PC-9 (cell line): ENCODE data around the gene TUBGCP4. TPM values are rescaled to one million over a fixed set of nuclear protein-coding genes. Genes with fewer than 3 reads are reported as not detected.

ENCODE experiments used
- BruUV-seq: library from RNA; stranded (reverse); fragments of 400-500 nt; replicated peaks from 2 replicates; lab custom pipeline; 2021; lab: Mats Ljungman, UMichigan
- CTCF ChIA-PET: fragments of 300-600 bp; sonication (Branson Sonifier 250); formaldehyde crosslinking; loops from one replicate; lab custom pipeline; 2022; ENCODE audit warnings: antibody characterized with exemption; lab: Charles Lee
- POLR2A ChIA-PET: fragments of 300-600 bp; sonication (Branson Sonifier 250); formaldehyde crosslinking; loops from one replicate; lab custom pipeline; 2022; ENCODE audit warnings: antibody characterized with exemption; ENCODE audit not compliant: unreplicated experiment; lab: Charles Lee
- DNase-seq, 2 experiments: peaks; one replicate each; pipeline versions ENCODE4 v3.0.0 to v3.0.0-alpha.2; 2015 to 2022; ENCODE audit warnings: mixed read lengths in 1 of 2
- H2AFZ ChIP-seq: fragments of 200-600 bp; sonication (generic); 2 replicates; pipeline ENCODE4 v1.8.1; 2017; ENCODE audit warnings: antibody characterized with exemption
- H3F3A ChIP-seq: fragments of 200-600 bp; sonication (generic); 2 replicates; pipeline ENCODE4 v1.8.1; 2017; ENCODE audit warnings: antibody characterized with exemption, mild to moderate bottlenecking, low read depth; ENCODE audit not compliant: insufficient read depth
- H3K27ac ChIP-seq: fragments of 200-600 bp; sonication (generic); 2 replicates; pipeline ENCODE4 v1.6.1; 2016; ENCODE audit warnings: mixed run types
- H3K27me3 ChIP-seq: fragments of 200-600 bp; sonication (generic); 2 replicates; pipeline ENCODE4 v1.6.1; 2016; ENCODE audit warnings: low read depth, mixed run types; ENCODE audit not compliant: insufficient read depth
- H3K36me3 ChIP-seq: fragments of 200-600 bp; sonication (generic); 2 replicates; pipeline ENCODE4 v1.6.1; 2016; ENCODE audit warnings: low read depth, mixed run types
- H3K4me1 ChIP-seq: fragments of 200-600 bp; sonication (generic); replicated peaks from 2 replicates; pipeline ENCODE4 v1.6.1; 2016; ENCODE audit warnings: mixed run types; ENCODE audit not compliant: insufficient read depth
- H3K4me2 ChIP-seq: fragments of 200-600 bp; sonication (generic); 2 replicates; pipeline ENCODE4 v1.6.1; 2017; ENCODE audit warnings: mixed run types
- H3K4me3 ChIP-seq: fragments of 200-600 bp; sonication (generic); 2 replicates; pipeline ENCODE4 v1.6.1; 2016; ENCODE audit warnings: mixed run types
- H3K79me2 ChIP-seq: fragments of 200-600 bp; sonication (generic); 2 replicates; pipeline ENCODE4 v1.6.1; 2017; ENCODE audit warnings: low read depth, mixed run types
- H3K9me2 ChIP-seq: fragments of 200-600 bp; sonication (generic); 2 replicates; pipeline ENCODE4 v1.8.1; 2017; ENCODE audit warnings: mild to moderate bottlenecking; ENCODE audit not compliant: insufficient read depth
- H3K9me3 ChIP-seq: fragments of 200-600 bp; sonication (generic); 2 replicates; pipeline ENCODE4 v1.8.1; 2016; ENCODE audit warnings: low read depth; ENCODE audit not compliant: insufficient read depth
- H4K20me1 ChIP-seq: fragments of 200-600 bp; sonication (generic); 2 replicates; pipeline ENCODE4 v1.8.1; 2017; ENCODE audit not compliant: insufficient read depth
- CTCF ChIP-seq: fragments of 200-600 bp; sonication (generic); conservative IDR thresholded peaks from 2 replicates; pipeline ENCODE4 v1.6.1; 2017; ENCODE audit warnings: mixed run types, antibody characterized with exemption, mild to moderate bottlenecking, moderate library complexity
- EZH2 ChIP-seq: fragments of 200-600 bp; sonication (generic); IDR thresholded peaks from 2 replicates; pipeline ENCODE4 v1.8.0; 2017; ENCODE audit warnings: antibody characterized with exemption, low read depth
- intact Hi-C: fragments of 100-400 bp; cut with micrococcal nuclease; formaldehyde crosslinking; loops from one replicate; pipeline ENCODE4 v1.10.0; 2022; ENCODE audit not compliant: unreplicated experiment
- total RNA-seq: library from RNA; stranded (reverse); gene quantifications from 2 replicates; pipeline ENCODE4 v1.2.3, GENCODE V29; 2021

Gene TUBGCP4
- total RNA-seq, 1 experiment from 2014 or later, result 30.8 TPM

- H3K27me3 ChIP-seq, result no peaks in the 10 kb centered on the region
- no peaks in the 10 kb centered on the region for H3K79me2 ChIP-seq
- intact Hi-C loops, result no loop called here
- H4K20me1 ChIP-seq, result no peaks in the 10 kb centered on the region; the same call in 1 of the 2 replicates
- H3K9me2 ChIP-seq, result no peaks in the 10 kb centered on the region
- no peak for TF ChIP-seq CTCF
- TF ChIP-seq EZH2, result no peak
- no peak overlapping the region for H2AFZ ChIP-seq
- no peaks in the 10 kb centered on the region for H3K4me1 ChIP-seq
- no peak overlapping the region for H3K27ac ChIP-seq
- ChIA-PET POLR2A (no interaction called here), CTCF (no interaction called here)
- no TSS peak for BruUV-seq
- H3K9me3 ChIP-seq, result no peaks in the 10 kb centered on the region
- no peaks in the 10 kb centered on the region; the same call in 1 of the 2 replicates for H3K36me3 ChIP-seq
- H3K4me2 ChIP-seq, result no peak overlapping the region
- no peak overlapping the region for H3K4me3 ChIP-seq
- H3F3A ChIP-seq, result peaks cover 10% of the 10 kb centered on the region; the same call in 1 of the 2 replicates
- DNase-seq, result no peak
Observed at GRCh38 chr15:43446344-43446743, 75.4 kb downstream of the TUBGCP4 start.

GRCh38 chr15:43449981-43450380 is 79.1 kb downstream of the TUBGCP4 start:
- no peak for DNase-seq
- no peaks in the 10 kb centered on the region for H3K9me3 ChIP-seq
- ChIA-PET POLR2A (no interaction called here), CTCF (no interaction called here)
- no peaks in the 10 kb centered on the region for H3K4me1 ChIP-seq
- H3K36me3 ChIP-seq, result no peaks in the 10 kb centered on the region; the same call in 1 of the 2 replicates
- no peak overlapping the region for H3K4me2 ChIP-seq
- no peaks in the 10 kb centered on the region; the same call in 1 of the 2 replicates for H4K20me1 ChIP-seq
- H3K27me3 ChIP-seq, result no peaks in the 10 kb centered on the region
- no peaks in the 10 kb centered on the region for H3K9me2 ChIP-seq
- intact Hi-C loops, result no loop called here
- no peaks in the 10 kb centered on the region for H3F3A ChIP-seq
- TF ChIP-seq CTCF, result no peak
- TF ChIP-seq EZH2, result no peak
- BruUV-seq, result no TSS peak
- no peak overlapping the region for H3K27ac ChIP-seq
- H3K4me3 ChIP-seq, result no peak overlapping the region
- no peaks in the 10 kb centered on the region; the same call in 1 of the 2 replicates for H3K79me2 ChIP-seq
- no peak overlapping the region for H2AFZ ChIP-seq

Other genes starting within 250 kb of the TUBGCP4 start
- 12.5 and 17.5 TPM in 2 replicates for gene TMEM62, start 237.5 kb upstream of the TUBGCP4 start, total RNA-seq
- gene CCNDBP1, start 185.7 kb upstream of the TUBGCP4 start, total RNA-seq, result 44.0 and 50.2 TPM in 2 replicates
- not detected in 2 replicates for gene EPB42, start 150.1 kb upstream of the TUBGCP4 start, total RNA-seq
- gene TGM5, start 104.2 kb upstream of the TUBGCP4 start, total RNA-seq, result 0.39 and 1.7 TPM in 2 replicates
- not detected in 2 replicates for gene TGM7, start 68.8 kb upstream of the TUBGCP4 start, total RNA-seq
- gene LCMT2, start 40.5 kb upstream of the TUBGCP4 start, total RNA-seq, result 4.7 and 6.4 TPM in 2 replicates
- gene ZSCAN29, start 58 bp upstream of the TUBGCP4 start, total RNA-seq, result 36.3 and 37.9 TPM in 2 replicates
- 62.1 and 66.8 TPM in 2 replicates for gene TP53BP1, start 122.1 kb downstream of the TUBGCP4 start, total RNA-seq
- gene MAP1A, start 146.5 kb downstream of the TUBGCP4 start, total RNA-seq, result 1.5 and 2.1 TPM in 2 replicates
- gene PPIP5K1, start 219.1 kb downstream of the TUBGCP4 start, total RNA-seq, result 50.9 and 62.4 TPM in 2 replicates
- gene CKMT1B, start 222.9 kb downstream of the TUBGCP4 start, total RNA-seq, result 1.6 TPM in 1 of 2 replicates, not detected in the other
- gene STRC, start 247.7 kb downstream of the TUBGCP4 start, total RNA-seq, result 0.59 and 1.3 TPM in 2 replicates